ENCODE data around the gene CBL.

- no peak for TF ChIP-seq CTCF (IDR thresholded peaks at IDR 0.05)
- TF ChIP-seq POLR2A (IDR thresholded peaks at IDR 0.05), result no peak
Measured at GRCh38 chr11:119320240-119320775, 114.2 kb downstream of the CBL start.
